HG02938 (cell line): ENCODE data around the gene FOLH1.
"Not testable (repeated sequence)": the region's sequence is repeated elsewhere in the genome, so short reads cannot be mapped to it uniquely, and the experiment has no call there.

Experiments
- ATAC-seq: cut with Tn5 transposase; IDR thresholded peaks from one replicate; pipeline ENCODE4 v1.9.1; 2021; ENCODE audit warnings: mild to moderate bottlenecking, moderate library complexity; ENCODE audit not compliant: unreplicated experiment

FOLH1 gene

GRCh38 chr11:49184756-49185155 lies 23.6 kb downstream of the FOLH1 start:
- not testable (repeated sequence) for ATAC-seq

GRCh38 chr11:49177936-49178335 lies 30.5 kb downstream of the FOLH1 start:
- ATAC-seq: not testable (repeated sequence)

- not testable (repeated sequence) for ATAC-seq
These were observed 33.0 kb downstream of the FOLH1 start for GRCh38 chr11:49175378-49175777.

GRCh38 chr11:49174691-49175366 lies 33.6 kb downstream of the FOLH1 start:
- ATAC-seq: not testable (repeated sequence)

- not testable (repeated sequence) for ATAC-seq
These were observed 36.8 kb downstream of the FOLH1 start for GRCh38 chr11:49171613-49172012.

GRCh38 chr11:49169579-49169978 lies 38.8 kb downstream of the FOLH1 start:
- not testable (repeated sequence) for ATAC-seq

GRCh38 chr11:49168992-49169391 lies 39.4 kb downstream of the FOLH1 start:
- not testable (repeated sequence) for ATAC-seq

- ATAC-seq: no peak
These were observed 57.2 kb downstream of the FOLH1 start for GRCh38 chr11:49151211-49151610.

- not testable (repeated sequence) for ATAC-seq
These were observed 106.0 kb downstream of the FOLH1 start for GRCh38 chr11:49102356-49102755.
